Stimulated activated CD8-positive, alpha-beta memory T cell treated with anti-CD3 and anti-CD28 coated beads, Interleukin-4, amount 100 ng/mL, for 24 hours (primary cell): ENCODE results near the gene BTBD6.

Experiments
- DNase-seq: peaks from one replicate; pipeline ENCODE4 v3.0.0-alpha.2; 2020; ENCODE audit warnings: low read depth

The BTBD6 gene

GRCh38 chr14:105229099-105229655 lies 19.2 kb upstream of the BTBD6 start:
- no peak for DNase-seq

GRCh38 chr14:105240811-105241576 lies 7.3 kb upstream of the BTBD6 start:
- no peak for DNase-seq

- no peak for DNase-seq
Observed at GRCh38 chr14:105241641-105242040, 6.7 kb upstream of the BTBD6 start.

GRCh38 chr14:105244334-105244733 lies 4.0 kb upstream of the BTBD6 start:
- no peak for DNase-seq

- no peak for DNase-seq
Observed at GRCh38 chr14:105247026-105247425, 1.3 kb upstream of the BTBD6 start.

- DNase-seq = no peak
Observed at GRCh38 chr14:105247715-105248367, 492 bp upstream of the BTBD6 start.

GRCh38 chr14:105249182-105250007 lies 1.1 kb downstream of the BTBD6 start:
- DNase-seq = no peak

- DNase-seq = no peak
Observed at GRCh38 chr14:105250008-105250366, 1.7 kb downstream of the BTBD6 start.

- DNase-seq = no peak
Observed at GRCh38 chr14:105250986-105251385, 2.7 kb downstream of the BTBD6 start.

- DNase-seq = no peak
Observed at GRCh38 chr14:105251920-105252319, 3.6 kb downstream of the BTBD6 start.

- no peak for DNase-seq
Observed at GRCh38 chr14:105252552-105253328, 4.4 kb downstream of the BTBD6 start.

- no peak for DNase-seq
Observed at GRCh38 chr14:105253329-105253682, 5.0 kb downstream of the BTBD6 start.

GRCh38 chr14:105255021-105255507 lies 6.7 kb downstream of the BTBD6 start:
- no peak for DNase-seq

GRCh38 chr14:105256292-105256960 lies 8.1 kb downstream of the BTBD6 start:
- no peak for DNase-seq

GRCh38 chr14:105257464-105257863 lies 9.1 kb downstream of the BTBD6 start:
- DNase-seq = no peak

- DNase-seq = no peak
Observed at GRCh38 chr14:105258846-105259245, 10.5 kb downstream of the BTBD6 start.

GRCh38 chr14:105260959-105261358 lies 12.6 kb downstream of the BTBD6 start:
- DNase-seq = no peak

- DNase-seq = no peak
Observed at GRCh38 chr14:105261781-105262180, 13.4 kb downstream of the BTBD6 start.

GRCh38 chr14:105267820-105268548 lies 19.7 kb downstream of the BTBD6 start:
- no peak for DNase-seq

GRCh38 chr14:105268736-105269354 lies 20.5 kb downstream of the BTBD6 start:
- DNase-seq = no peak
